CD1c-positive myeloid dendritic cell (primary cell): Measurements from ENCODE around the gene FBXO47.

Experiments used
- DNase-seq: peaks from one replicate; pipeline ENCODE4 v3.0.0-alpha.2; 2016; ENCODE audit errors: extremely low spot score

The FBXO47 gene

DNA sequence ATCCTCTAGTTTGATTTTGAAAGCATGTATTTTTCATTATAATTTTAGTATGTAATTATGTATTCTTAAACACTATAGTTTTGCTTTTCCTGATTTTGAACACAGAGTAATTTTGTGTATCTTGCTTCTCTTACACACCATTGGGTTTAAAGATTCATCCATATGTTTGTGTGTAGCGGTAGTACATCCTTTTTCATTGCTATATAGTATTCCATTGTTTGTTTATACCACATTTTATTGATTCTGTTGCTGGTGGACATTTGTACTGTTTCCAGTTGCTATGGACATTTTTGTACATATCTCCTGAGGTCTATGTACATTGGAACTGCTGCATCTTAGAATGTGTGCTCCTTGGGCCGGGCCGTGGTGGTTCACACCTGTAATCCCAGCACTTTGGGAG, 62.3 kb downstream of the FBXO47 start:
- no peak for DNase-seq

GRCh38 chr17:38903404-38903803, 63.8 kb downstream of the FBXO47 start:
- DNase-seq = no peak

DNA sequence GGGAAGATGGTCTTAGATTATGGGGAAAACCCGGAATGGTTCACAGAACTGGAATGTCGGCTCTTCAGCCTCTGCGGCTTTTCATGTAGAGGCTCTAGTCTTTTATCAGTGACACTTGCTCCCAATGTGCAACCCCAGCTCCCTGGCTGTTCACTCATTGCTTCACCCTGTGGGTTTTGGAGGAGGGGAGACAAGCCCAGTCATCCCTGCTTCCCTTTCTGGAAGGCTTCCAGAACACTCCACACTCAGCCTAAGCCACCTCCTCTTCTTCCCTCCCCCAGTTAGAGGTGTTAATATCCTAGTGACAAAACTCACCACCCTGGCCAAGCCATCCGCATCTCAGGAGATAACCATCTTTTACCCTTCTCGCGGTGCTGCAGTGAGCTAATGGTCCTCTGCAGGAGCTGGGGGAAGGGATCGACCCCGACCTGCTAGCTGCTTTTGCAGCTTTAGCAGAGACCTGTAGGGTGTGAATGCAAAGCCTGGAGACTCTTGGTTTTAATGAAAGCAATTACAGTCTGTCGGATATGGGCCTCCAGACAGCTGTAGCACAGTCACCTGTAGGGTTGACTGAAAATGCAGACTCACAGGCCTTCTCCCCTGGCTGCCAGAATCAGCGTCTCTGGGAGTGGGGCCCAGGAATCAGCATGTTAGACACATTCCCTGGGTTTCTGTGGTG, 66.1 kb downstream of the FBXO47 start:
- DNase-seq = peak; percentile 89

GRCh38 chr17:38899421-38899820, 67.8 kb downstream of the FBXO47 start:
- no peak for DNase-seq

DNA sequence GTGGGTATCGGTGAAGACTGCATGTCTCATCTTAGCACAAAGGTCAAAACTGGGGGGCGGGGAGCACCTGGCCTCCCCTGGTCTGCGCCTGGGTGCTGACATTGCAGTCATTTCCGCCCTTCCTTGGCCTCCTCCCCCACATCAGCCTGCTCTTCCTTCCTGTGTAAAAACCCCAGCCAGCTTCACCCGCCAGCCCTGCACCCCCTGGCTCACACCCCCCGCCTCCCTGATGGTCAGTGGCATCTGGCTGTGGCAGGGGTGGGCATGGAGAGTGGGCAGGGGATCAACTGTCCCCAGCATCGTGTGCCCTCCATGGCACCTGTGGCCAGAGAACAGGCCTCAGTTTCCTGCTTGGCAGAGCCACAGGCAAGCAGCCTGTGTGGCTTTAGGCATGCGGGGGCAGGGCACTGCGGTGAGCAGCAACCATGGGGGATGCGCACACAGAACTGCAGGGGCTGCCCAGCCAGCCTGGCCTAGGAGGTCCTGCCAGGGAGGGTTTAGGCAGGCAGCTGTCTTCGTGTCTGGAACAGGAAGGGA, 68.3 kb downstream of the FBXO47 start:
- DNase-seq = peak; percentile 64

DNA sequence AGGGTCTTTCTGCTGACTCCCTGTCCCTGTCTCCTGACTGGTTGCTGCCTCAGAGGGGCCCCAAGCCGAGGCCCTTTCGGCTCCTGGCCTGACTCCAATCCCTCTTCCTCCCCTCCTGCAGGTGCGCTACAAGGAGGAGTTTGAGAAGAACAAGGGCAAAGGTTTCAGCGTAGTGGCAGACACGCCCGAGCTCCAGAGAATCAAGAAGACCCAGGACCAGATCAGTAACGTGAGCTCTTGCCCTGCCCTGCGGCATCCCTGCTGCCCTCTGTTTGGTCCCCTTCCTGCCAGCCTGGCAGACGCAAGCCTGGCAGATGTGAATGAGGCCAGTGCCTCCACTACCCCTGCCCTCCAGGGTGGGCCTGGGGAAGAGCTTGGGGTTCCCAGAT, 68.9 kb downstream of the FBXO47 start:
- no peak for DNase-seq

GRCh38 chr17:38897671-38898290, 69.4 kb downstream of the FBXO47 start:
- DNase-seq = no peak

DNA sequence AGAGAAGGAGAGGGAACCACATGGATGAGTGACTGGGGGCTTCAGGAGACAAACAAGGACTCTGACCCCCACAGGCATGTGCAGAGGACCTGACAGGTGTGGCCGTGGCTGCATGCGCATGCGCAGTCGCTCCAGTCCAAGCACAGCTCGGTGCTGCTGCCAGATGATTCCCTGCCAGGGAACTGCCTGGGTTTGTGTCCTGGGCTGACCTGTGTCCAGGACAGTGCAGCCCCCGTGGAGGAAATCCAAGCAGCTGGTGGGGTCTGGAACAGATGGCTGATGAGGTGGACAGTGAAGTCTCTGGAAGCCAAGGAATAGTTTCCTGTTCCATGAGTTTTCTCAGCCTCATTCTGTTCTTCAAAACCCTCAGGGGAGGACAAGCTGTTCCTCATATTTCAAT, 70.0 kb downstream of the FBXO47 start:
- DNase-seq = no peak

- no peak for DNase-seq
These were observed 70.8 kb downstream of the FBXO47 start for GRCh38 chr17:38896346-38896954.

DNA sequence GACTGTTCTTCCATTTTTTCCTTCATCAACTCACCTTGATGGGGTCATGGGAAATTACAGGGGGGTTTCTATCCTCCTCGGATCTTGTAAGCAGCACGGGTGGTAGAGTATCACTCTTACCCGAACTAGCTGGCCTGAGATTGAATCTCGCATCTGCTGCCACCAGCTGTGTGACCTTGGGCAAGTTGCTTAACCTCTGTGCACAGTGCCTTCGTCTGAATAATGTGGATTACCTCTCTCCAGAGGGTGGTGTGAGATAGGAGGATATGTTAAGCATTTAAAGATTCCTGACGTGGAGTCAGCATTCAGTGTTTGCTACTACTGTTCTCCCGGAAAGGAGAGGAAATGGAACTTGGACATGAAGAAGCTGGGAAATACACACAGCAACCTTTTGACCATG, 72.9 kb downstream of the FBXO47 start:
- DNase-seq = no peak

DNA sequence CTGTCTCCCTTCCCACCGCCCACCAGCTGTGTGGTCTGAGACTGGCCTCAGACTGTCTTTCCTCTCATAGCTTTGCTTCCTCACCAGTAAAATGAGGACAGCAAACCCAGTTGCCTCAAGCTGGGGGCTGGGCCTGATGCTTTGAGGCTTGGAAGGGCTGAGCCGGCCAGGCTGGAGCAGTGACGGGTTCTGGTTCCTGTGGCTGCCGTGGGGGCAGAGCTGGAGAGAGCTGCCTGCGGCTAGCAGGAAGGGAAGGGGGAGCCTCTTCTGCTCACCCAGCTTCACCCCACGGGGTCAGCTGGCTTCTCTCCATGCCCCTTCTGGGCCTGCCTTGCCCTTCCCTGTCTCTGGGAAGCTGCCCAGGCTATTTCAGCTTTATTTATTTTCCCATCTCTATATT, 73.6 kb downstream of the FBXO47 start:
- peak; percentile 80 for DNase-seq

DNA sequence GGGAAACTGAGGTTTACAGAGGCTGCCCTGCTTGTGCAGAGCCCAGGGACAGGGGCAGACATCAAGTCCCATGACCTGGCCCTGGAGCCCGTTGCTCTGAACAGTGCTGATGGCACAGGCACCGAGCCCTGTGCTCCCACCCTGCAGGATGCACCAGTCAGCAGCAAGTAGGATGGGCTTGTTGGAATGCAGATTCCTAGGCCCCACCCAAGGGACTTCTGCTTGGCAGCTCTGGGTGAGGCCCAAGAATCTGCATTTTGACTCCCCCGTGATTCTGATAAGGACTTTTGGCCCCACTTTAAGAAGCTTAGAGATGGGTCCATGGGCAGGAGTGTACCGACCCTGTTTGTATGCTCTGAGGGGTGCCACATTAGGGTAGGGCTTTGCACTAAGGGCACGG, 74.1 kb downstream of the FBXO47 start:
- no peak for DNase-seq

DNA sequence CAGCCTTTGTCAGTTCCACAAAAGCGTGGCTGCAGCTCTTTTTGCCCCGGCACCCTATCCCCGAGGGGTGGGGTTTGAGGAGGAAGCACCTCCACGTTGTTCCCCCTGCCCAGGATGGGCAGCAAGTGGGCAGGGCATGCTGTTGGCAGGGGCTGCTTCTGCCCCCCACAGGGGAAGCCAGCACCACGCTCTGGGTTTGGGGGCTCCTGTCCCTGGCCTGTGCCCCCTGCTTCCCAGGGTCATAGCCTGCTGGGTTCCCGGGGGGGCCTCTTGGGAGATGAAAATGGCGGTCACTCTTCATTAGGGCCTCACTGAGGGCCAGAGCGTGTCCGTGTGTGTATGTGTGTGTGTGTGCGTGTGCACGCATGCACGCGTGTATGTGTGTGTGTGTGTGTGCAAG, 74.6 kb downstream of the FBXO47 start:
- no peak for DNase-seq

- no peak for DNase-seq
These were observed 75.1 kb downstream of the FBXO47 start for GRCh38 chr17:38892083-38892482.

DNA sequence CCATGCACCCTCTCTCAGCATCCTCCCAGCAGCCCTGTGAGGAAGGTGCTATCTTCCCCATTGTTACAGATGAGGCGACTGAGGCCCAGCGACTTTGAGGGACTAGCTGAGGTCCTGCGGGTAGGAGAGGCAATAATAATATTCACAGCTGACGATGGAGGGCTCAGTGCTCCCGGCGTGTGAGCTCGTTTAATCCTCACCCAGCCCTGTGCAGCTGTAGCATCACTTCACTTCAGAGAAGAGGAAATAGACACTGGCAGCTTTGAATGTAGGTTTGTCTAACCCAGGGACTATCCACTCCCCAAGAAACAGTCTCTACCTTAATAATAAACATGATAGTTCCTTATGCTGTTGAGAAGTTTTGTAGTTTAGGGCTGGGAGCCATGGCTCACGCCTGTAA, 75.8 kb downstream of the FBXO47 start:
- DNase-seq = no peak

- no peak for DNase-seq
These were observed 76.8 kb downstream of the FBXO47 start for GRCh38 chr17:38890410-38890746.

GRCh38 chr17:38889745-38890409, 77.3 kb downstream of the FBXO47 start:
- DNase-seq = no peak

- no peak for DNase-seq
These were observed 78.4 kb downstream of the FBXO47 start for GRCh38 chr17:38888842-38889241.

DNA sequence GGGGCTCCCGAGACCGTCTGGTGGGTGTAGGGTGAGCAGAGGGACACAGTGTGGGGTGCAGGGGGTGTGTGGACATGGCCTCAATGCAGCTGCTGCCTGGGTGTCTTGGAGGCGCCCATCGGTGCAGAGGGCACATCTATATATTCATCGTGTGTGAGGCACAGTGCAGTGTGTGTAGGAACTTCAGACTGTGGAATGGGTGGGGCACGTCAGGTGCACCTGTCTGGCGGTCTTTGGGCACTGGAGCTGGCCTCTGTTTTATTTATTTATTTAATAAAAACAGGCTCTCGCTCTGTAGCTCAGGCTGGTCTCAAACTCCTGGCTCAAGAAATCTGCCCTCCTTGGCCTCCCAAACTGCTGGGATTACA, 80.6 kb downstream of the FBXO47 start:
- no peak for DNase-seq
